GM23338 (cell line): ENCODE results near the gene FAM76B. TPM values are rescaled to one million over a fixed set of nuclear protein-coding genes. Genes with fewer than 3 reads are reported as not detected.

ENCODE experiments used
- ATAC-seq: fragments of 200-7000 bp; cut with Tn5 transposase; 3 replicates; pipeline ENCODE4 v1.9.1; 2020
- DNase-seq: peaks from one replicate; pipeline ENCODE4 v3.0.0-alpha.2; 2015; ENCODE audit warnings: low spot score
- H2AFZ ChIP-seq: fragments of 200-600 bp; sonication (generic); 2 replicates; pipeline ENCODE4 v1.8.0; 2016; ENCODE audit warnings: antibody characterized with exemption, mild to moderate bottlenecking, moderate library complexity
- H3F3A ChIP-seq: fragments of 200-600 bp; sonication (generic); replicated peaks from 2 replicates; pipeline ENCODE4 v1.8.0; 2017; ENCODE audit warnings: antibody characterized with exemption, mixed run types, low read depth
- H3K27ac ChIP-seq: fragments of 200-600 bp; sonication (generic); 2 replicates; pipeline ENCODE4 v1.6.1; 2016; ENCODE audit warnings: low read depth
- H3K27me3 ChIP-seq: fragments of 200-600 bp; sonication (generic); 2 replicates; pipeline ENCODE4 v1.8.0; 2016; ENCODE audit warnings: mild to moderate bottlenecking, mixed run types, moderate library complexity; ENCODE audit not compliant: insufficient read depth
- H3K36me3 ChIP-seq: fragments of 200-600 bp; sonication (generic); 2 replicates; pipeline ENCODE4 v1.8.0; 2016; ENCODE audit warnings: mild to moderate bottlenecking; ENCODE audit not compliant: insufficient read depth
- H3K4me1 ChIP-seq: fragments of 200-600 bp; sonication (generic); 2 replicates; pipeline ENCODE4 v1.8.0; 2016; ENCODE audit warnings: mild to moderate bottlenecking, moderate library complexity; ENCODE audit not compliant: insufficient read depth
- H3K4me2 ChIP-seq: fragments of 200-600 bp; sonication (generic); 2 replicates; pipeline ENCODE4 v1.7.1; 2017; ENCODE audit warnings: mixed run types
- H3K4me3 ChIP-seq: fragments of 200-600 bp; sonication (generic); 2 replicates; pipeline ENCODE4 v1.6.1; 2016; ENCODE audit warnings: mixed run types
- H3K79me2 ChIP-seq: fragments of 200-600 bp; sonication (generic); replicated peaks from 2 replicates; pipeline ENCODE4 v1.8.0; 2017; ENCODE audit warnings: mild to moderate bottlenecking; ENCODE audit not compliant: insufficient read depth
- H3K9me2 ChIP-seq: fragments of 200-600 bp; sonication (generic); 2 replicates; pipeline ENCODE4 v1.8.0; 2017; ENCODE audit not compliant: insufficient read depth
- H4K20me1 ChIP-seq: fragments of 200-600 bp; sonication (generic); replicated peaks from 2 replicates; pipeline ENCODE4 v1.8.0; 2017; ENCODE audit warnings: mild to moderate bottlenecking; ENCODE audit not compliant: insufficient read depth
- H3K27ac Mint-ChIP-seq: 2 replicates; pipeline ENCODE4 v1.8.0; 2020; ENCODE audit warnings: inconsistent platforms, mild to moderate bottlenecking, moderate library complexity, mixed read lengths
- H3K27me3 Mint-ChIP-seq: 3 replicates; pipeline ENCODE4 v1.8.0; 2022; ENCODE audit warnings: low read depth, mild to moderate bottlenecking, moderate library complexity, mixed read lengths, inconsistent platforms; ENCODE audit not compliant: insufficient read depth, poor library complexity
- H3K36me3 Mint-ChIP-seq: 3 replicates; pipeline ENCODE4 v1.8.0; 2021; ENCODE audit warnings: low read depth, mild to moderate bottlenecking, inconsistent platforms, moderate library complexity, mixed read lengths
- H3K4me1 Mint-ChIP-seq: 3 replicates; pipeline ENCODE4 v1.8.0; 2020; ENCODE audit warnings: mild to moderate bottlenecking, inconsistent platforms, mixed read lengths
- H3K4me3 Mint-ChIP-seq: 3 replicates; pipeline ENCODE4 v1.8.0; 2021; ENCODE audit warnings: moderate library complexity, mild to moderate bottlenecking, inconsistent platforms, mixed read lengths
- H3K9me3 Mint-ChIP-seq: 3 replicates; pipeline ENCODE4 v1.8.0; 2020; ENCODE audit warnings: moderate library complexity, mild to moderate bottlenecking, inconsistent platforms, mixed read lengths
- CREB1 ChIP-seq: fragments of 250-450 bp; sonication (Bioruptor Pico); IDR thresholded peaks from 2 replicates; pipeline ENCODE4 v1.5.0; 2020; ENCODE audit warnings: low read depth, mild to moderate bottlenecking, moderate library complexity
- ETS1 ChIP-seq: IDR thresholded peaks from 2 replicates; pipeline ENCODE4 v1.6.1; 2016; ENCODE audit warnings: antibody characterized with exemption
- JUNB ChIP-seq: IDR thresholded peaks from one replicate; pipeline ENCODE4 v1.6.1; 2016; ENCODE audit warnings: antibody characterized with exemption; ENCODE audit not compliant: unreplicated experiment
- NANOG ChIP-seq: IDR thresholded peaks from 2 replicates; pipeline ENCODE4 v1.6.1; 2016; ENCODE audit warnings: antibody characterized with exemption, borderline replicate concordance
- POLR2AphosphoS5 ChIP-seq: IDR thresholded peaks from 2 replicates; pipeline ENCODE4 v1.6.1; 2016; ENCODE audit warnings: antibody characterized with exemption, low read depth
- STAT1 ChIP-seq: IDR thresholded peaks from one replicate; pipeline ENCODE4 v1.6.1; 2016; ENCODE audit warnings: antibody characterized with exemption; ENCODE audit not compliant: unreplicated experiment
- ZNF114 ChIP-seq: fragments of 250-450 bp; sonication (Bioruptor Pico); IDR thresholded peaks from 2 replicates; pipeline ENCODE4 v1.5.0; 2020; ENCODE audit warnings: mild to moderate bottlenecking, moderate library complexity
- ZNF462 ChIP-seq: fragments of 250-450 bp; sonication (Bioruptor Pico); IDR thresholded peaks from 2 replicates; pipeline ENCODE4 v1.5.0; 2020; ENCODE audit warnings: mild to moderate bottlenecking, moderate library complexity
- polyA plus RNA-seq: library from polyadenylated mRNA; unstranded; fragments of >200 nt; fragmentation: Nextera tagmentation; extraction: Ambion mirVana; gene quantifications from 2 replicates; pipeline ENCODE4 v1.2.1, GENCODE V29; 2016
- total RNA-seq: library from RNA; depleted of rRNA; stranded (reverse); fragments of >200 nt; shearing (Covaris generic); gene quantifications from 2 replicates; pipeline ENCODE4 v1.2.3, GENCODE V29; 2014

FAM76B gene
- total and polyA plus RNA-seq, 2 experiments from 2014 or later, result 21.1 to 37.9 TPM

GRCh38 chr11:95835351-95835750, 45.8 kb upstream of the FAM76B start (continued):
- TF ChIP-seq ZNF462 (no peak), POLR2AphosphoS5 (no peak), JUNB (no peak), ETS1 (no peak)

- Mint-ChIP-seq H3K27ac (no peak overlapping the region), H3K27me3 (no peaks in the 10 kb centered on the region), H3K4me3 (no peak overlapping the region), H3K4me1 (no peaks in the 10 kb centered on the region), H3K36me3 (peaks cover 58% of the 10 kb centered on the region), H3K9me3 (no peaks in the 10 kb centered on the region)
- no peak overlapping the region for H3K4me3 ChIP-seq
- no peak overlapping the region for H3K27ac ChIP-seq
- no peaks in the 10 kb centered on the region; the same call in 1 of the 2 replicates for H4K20me1 ChIP-seq
- no peak overlapping the region for H3K4me2 ChIP-seq
- no peaks in the 10 kb centered on the region for H3K27me3 ChIP-seq
- H3K36me3 ChIP-seq, result peaks cover 38% of the 10 kb centered on the region; the same call in 1 of the 2 replicates
- H3K9me2 ChIP-seq, result no peaks in the 10 kb centered on the region
- no peaks in the 10 kb centered on the region for H3K4me1 ChIP-seq
- ATAC-seq (no peak), DNase-seq (no peak)
- no peaks in the 10 kb centered on the region for H3F3A ChIP-seq
- H2AFZ ChIP-seq, result no peak overlapping the region
- H3K79me2 ChIP-seq, result no peaks in the 10 kb centered on the region
- no peak for TF ChIP-seq ZNF462
- TF ChIP-seq NANOG, result no peak
- TF ChIP-seq POLR2AphosphoS5, result no peak
- no peak for TF ChIP-seq STAT1
- no peak for TF ChIP-seq ZNF114 (CRISPR knock-in tag)
- TF ChIP-seq JUNB, result no peak
- TF ChIP-seq CREB1 (CRISPR knock-in tag), result no peak
Observed at GRCh38 chr11:95833378-95833777, 43.8 kb upstream of the FAM76B start.
